T-helper 1 cell treated with Interleukin-12 subunit alpha and Interleukin-12 subunit beta and Interleukin-4 antibody, amounts not matched to agents 30 μg/mL and 1 μg/mL, for 36 hours (primary cell): ENCODE measurements around the gene SLC25A19.

Source experiments
- H3K27ac Mint-ChIP-seq: one replicate; pipeline ENCODE4 v1.8.0; 2021; ENCODE audit warnings: mild to moderate bottlenecking, mixed read lengths
- H3K27me3 Mint-ChIP-seq: one replicate; pipeline ENCODE4 v1.8.0; 2021; ENCODE audit warnings: low read depth, mixed read lengths
- H3K36me3 Mint-ChIP-seq: one replicate; pipeline ENCODE4 v1.8.0; 2021; ENCODE audit warnings: low read depth, mixed read lengths
- H3K4me1 Mint-ChIP-seq: one replicate; pipeline ENCODE4 v1.8.0; 2021; ENCODE audit warnings: low read depth, mixed read lengths
- H3K4me3 Mint-ChIP-seq: one replicate; pipeline ENCODE4 v1.8.0; 2021; ENCODE audit warnings: mild to moderate bottlenecking, moderate library complexity, mixed read lengths
- H3K9me3 Mint-ChIP-seq: one replicate; pipeline ENCODE4 v1.8.0; 2021; ENCODE audit warnings: mixed read lengths

SLC25A19 gene

DNA sequence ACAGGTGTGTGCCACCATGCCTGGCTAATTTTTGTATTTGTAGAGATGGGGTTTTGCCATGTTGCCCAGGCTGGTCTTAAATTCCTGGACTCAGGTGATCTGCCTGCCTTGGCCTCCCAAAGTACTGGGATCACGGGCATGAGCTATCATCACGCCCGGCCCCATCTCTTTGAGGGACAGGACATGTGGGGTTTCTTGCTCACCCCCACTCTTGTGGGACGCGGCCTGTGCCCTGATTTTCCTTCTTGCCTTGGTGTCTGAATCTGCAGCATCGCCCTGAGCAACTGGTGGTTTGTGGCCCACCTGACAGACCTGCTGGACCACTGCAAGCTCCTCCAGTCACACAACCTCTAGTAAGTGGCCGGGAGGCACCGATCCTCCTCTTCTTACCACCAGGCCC lies 58.2 kb downstream of the SLC25A19 start:
- H3K27me3 Mint-ChIP-seq = no peaks in the 10 kb centered on the region
- no peak overlapping the region for H3K27ac Mint-ChIP-seq
- no peaks in the 10 kb centered on the region for H3K4me1 Mint-ChIP-seq
- no peaks in the 10 kb centered on the region for H3K9me3 Mint-ChIP-seq
- no peak overlapping the region for H3K4me3 Mint-ChIP-seq
- peaks cover 38% of the 10 kb centered on the region for H3K36me3 Mint-ChIP-seq

GRCh38 chr17:75228847-75229246 lies 60.4 kb downstream of the SLC25A19 start:
- H3K4me1 Mint-ChIP-seq = no peaks in the 10 kb centered on the region
- no peaks in the 10 kb centered on the region for H3K27me3 Mint-ChIP-seq
- H3K36me3 Mint-ChIP-seq = peaks cover 38% of the 10 kb centered on the region
- no peak overlapping the region for H3K4me3 Mint-ChIP-seq
- no peaks in the 10 kb centered on the region for H3K9me3 Mint-ChIP-seq
- H3K27ac Mint-ChIP-seq = no peak overlapping the region

- H3K4me3 Mint-ChIP-seq = no peak overlapping the region
- no peaks in the 10 kb centered on the region for H3K9me3 Mint-ChIP-seq
- peaks cover 40% of the 10 kb centered on the region for H3K36me3 Mint-ChIP-seq
- H3K4me1 Mint-ChIP-seq = no peaks in the 10 kb centered on the region
- H3K27me3 Mint-ChIP-seq = no peaks in the 10 kb centered on the region
- no peak overlapping the region for H3K27ac Mint-ChIP-seq
Measured at GRCh38 chr17:75228305-75228704, 60.9 kb downstream of the SLC25A19 start.

- Mint-ChIP-seq H3K4me1 (no peaks in the 10 kb centered on the region), H3K4me3 (no peak overlapping the region), H3K36me3 (peaks cover 35% of the 10 kb centered on the region), H3K27ac (no peak overlapping the region), H3K27me3 (no peaks in the 10 kb centered on the region), H3K9me3 (no peaks in the 10 kb centered on the region)
Measured at GRCh38 chr17:75227729-75228128, 61.5 kb downstream of the SLC25A19 start.

- no peaks in the 10 kb centered on the region for H3K4me1 Mint-ChIP-seq
- no peaks in the 10 kb centered on the region for H3K27me3 Mint-ChIP-seq
- H3K27ac Mint-ChIP-seq = no peak overlapping the region
- H3K4me3 Mint-ChIP-seq = no peak overlapping the region
- peaks cover 30% of the 10 kb centered on the region for H3K36me3 Mint-ChIP-seq
- H3K9me3 Mint-ChIP-seq = no peaks in the 10 kb centered on the region
Measured at GRCh38 chr17:75225016-75225415, 64.2 kb downstream of the SLC25A19 start.
